CD1c-positive myeloid dendritic cell (primary cell): ENCODE results near the gene PDE6C.

Experiments
- DNase-seq: peaks from one replicate; pipeline ENCODE4 v3.0.0-alpha.2; 2016; ENCODE audit errors: extremely low spot score

Gene PDE6C

DNA sequence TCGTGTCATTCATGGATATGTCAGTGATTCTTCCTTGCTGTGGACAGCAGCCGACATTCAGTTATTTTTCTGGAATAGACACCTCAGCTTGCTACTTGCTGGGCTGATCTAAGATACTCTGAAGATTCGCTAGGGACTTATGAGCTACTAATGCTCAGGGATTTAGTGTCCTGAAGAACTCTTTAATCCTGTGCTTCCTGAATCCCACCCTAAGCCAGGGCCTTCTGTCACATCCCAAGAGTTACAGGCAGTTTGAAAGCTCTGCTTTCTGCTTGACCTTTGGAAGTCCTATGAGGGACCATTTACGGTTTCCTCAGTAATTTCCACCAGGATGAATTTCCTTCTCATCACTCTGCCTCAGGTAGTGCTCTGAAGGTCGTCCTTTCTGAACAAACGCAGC lies at the start of gene PDE6C:
TSS of gene PDE6C (plus strand) at position 227 of the 400 bp plus-strand sequence. CDS start 189 bp downstream, outside the sequence.
- DNase-seq = no peak

DNA sequence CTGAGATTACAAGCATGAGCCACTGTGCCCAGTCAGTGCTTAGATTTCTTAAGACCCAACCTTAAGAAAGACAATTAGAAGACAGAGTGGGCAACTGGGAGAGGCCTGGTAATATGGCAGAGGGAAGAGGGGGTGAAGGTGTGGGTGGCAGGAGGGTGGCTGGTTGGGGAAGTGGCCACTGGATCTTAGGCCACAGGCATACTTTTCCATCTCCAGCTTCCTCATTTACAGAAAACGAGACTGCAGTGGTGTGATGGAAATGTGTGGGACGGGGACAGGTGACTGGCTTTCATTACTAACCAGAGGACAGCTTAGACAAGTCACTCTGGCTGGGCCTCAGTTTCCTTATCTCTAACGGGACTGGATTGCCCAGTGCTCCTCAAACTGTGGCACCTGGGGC lies 46.9 kb upstream of the PDE6C start:
- peak; percentile 84 for DNase-seq

DNA sequence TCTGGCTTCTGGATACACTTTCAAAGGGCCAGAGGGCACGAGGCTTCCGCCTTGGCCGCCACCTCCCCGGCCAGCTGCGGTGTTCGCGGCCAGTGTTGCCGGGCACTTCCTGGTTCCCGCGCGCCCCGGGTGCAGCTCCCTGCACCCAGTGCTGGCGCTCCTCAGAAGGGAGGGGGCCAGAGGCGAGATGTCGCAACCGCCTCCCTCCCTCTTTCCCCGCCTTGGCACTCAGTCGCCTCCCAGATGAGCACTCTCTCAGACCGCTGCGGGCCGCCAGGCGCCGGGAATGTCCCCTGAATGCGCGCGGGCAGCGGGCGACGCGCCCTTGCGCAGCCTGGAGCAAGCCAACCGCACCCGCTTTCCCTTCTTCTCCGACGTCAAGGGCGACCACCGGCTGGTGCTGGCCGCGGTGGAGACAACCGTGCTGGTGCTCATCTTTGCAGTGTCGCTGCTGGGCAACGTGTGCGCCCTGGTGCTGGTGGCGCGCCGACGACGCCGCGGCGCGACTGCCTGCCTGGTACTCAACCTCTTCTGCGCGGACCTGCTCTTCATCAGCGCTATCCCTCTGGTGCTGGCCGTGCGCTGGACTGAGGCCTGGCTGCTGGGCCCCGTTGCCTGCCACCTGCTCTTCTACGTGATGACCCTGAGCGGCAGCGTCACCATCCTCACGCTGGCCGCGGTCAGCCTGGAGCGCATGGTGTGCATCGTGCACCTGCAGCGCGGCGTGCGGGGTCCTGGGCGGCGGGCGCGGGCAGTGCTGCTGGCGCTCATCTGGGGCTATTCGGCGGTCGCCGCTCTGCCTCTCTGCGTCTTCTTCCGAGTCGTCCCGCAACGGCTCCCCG lies 45.7 kb upstream of the PDE6C start, which contains the start of gene FFAR4:
TSS of gene FFAR4 (plus strand) at position 231 of the 842 bp plus-strand sequence. CDS start at position 287, 56 bp downstream.
- DNase-seq = peak; percentile 75

DNA sequence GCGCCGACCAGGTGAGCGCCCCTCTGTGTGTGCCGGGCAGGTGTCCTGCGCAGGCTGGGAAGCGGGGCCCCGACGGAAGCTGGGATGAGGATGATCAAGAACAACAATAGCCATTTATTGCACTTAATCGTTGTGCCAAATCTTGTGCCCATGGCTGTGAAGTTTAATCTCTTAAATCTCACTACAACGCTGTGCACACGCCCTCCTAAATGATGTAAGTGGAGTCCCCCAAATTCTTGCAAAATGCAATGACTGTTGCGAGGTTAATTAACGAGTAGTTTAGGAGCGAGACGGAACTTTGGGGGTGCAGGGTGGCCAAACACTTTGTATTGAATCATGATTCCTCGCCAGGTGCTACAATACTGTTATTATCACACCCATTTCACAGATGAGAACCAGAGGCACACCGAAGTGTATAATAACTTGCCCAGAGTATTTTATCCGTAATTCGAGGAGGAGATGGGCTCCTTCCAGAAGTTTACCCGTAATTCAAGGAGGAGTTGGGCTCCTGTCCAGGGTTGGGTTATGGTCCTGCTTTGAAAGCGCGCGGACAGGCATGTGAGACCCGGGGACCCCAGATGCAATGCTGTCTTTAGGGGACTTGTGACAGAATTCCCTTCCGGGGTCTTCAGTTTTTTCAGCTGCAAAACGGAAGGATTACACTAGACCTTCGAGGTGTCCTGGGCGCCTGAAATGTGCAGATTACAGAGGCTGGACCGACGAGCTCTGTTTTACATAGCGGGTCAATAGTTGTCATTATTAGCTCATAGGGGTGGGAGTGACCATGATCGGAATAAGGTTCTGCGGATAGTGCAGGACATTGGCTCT lies 44.8 kb upstream of the PDE6C start:
- no peak for DNase-seq

DNA sequence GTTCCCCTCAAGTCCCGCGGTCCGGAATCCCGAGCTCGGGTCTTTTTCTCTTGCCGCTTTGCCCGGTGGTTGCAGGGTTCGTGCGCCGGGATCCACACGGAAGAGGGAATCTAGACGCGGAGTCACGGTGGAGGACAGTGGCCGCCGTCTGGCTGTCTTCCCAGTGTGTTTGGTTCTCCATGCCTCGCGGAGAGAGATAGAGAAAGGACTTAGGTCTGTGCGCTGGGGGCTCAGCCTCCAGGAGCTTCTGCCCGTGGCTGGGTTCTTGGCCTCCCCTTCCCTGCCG lies 44.3 kb upstream of the PDE6C start:
- no peak for DNase-seq

DNA sequence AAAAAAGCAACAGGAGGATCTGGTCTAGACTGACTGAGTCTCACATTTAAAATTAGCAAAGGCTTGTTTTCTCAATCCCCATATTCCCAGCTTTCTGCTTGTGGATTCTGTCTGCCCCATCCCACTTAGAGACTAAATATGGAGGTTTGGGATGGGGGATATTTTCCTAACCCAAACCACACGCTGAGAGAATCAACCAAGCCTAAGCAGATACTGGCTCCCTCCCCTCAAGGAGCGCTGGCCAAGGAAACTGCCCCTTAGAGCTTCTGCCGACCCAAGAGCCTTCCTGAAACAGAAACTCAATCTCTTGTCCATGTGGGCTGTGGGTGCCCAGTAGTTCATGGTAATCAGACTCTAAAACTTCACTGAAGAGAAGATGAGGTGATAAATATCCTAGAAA lies 42.0 kb upstream of the PDE6C start:
- DNase-seq = no peak

DNA sequence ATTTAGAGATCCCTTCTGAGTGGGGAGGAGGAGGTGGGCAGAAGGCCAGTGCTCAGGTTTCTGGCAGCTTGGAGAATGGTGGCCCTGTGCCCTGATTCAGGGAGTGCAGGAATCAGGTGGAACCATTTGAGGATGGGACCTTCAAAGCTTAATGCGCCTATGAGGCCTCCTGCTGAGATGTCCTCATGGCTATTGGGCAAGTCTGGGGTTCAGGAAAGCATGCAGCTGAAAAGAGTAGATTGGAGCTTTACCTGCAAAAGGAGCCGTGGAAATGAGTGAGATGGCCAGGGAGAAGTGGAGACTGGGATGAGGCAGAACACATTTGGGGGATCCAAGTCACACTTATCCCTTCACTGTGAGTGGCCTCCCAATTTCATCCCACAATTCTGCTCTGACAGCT lies 39.7 kb upstream of the PDE6C start:
- DNase-seq = no peak

DNA sequence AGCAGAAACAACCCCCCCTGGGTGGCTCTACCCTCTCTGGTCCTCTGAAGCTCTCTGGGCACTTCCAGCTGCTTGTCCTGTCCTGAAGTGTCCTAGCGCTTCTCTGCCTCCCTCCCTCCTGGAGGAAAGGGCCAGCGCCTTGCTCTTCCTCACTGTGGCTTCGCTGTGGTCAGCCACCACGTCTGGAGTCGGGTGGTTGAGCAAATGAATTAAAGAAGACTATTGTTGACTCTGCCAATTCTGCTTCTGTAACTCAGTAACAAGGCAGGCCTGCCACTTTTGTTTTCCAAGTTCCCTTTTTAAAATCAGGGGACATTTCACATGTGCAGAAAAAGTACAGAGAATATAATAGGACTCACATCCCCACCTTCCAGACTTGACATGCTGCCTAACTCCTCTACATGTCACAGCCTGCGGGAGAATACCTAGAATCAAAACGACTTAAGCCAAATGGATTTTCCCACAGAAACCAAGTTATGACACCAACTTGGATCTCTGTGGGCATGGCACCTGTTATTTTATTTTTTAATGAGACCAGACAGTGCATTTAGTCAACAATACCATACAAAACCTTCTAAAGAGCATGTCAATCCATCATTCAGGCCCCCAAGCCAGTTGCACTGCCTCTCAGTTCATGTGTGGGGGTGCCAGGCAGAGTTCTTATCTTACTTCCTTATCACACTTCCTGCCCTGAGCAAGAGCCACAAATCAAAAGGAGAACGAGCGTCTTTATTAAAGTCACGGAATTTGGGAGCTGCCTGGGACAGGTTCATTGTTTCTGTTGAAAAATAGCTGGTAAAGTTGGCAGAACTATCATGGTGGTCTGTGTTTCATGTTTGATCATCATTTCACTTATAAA lies 39.1 kb upstream of the PDE6C start:
- DNase-seq = peak; percentile 71

DNA sequence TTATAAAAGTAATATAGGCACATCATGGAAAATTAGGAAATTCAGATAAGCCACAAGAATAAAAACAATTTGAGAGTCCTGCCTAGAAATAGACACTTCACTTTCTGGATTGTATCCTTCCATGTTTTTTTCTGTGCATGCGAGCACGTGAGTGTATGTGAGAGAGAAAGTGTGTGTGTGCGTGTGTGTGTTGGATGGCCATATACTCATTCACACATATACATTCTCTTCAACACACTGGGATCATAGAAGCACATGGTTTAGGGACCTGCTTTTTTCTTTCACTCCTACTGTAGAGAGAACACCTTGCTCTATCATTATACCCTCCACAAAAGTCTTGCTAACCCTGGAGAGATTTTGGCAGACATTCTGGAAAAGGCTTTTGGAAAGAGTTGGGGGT lies 38.4 kb upstream of the PDE6C start:
- DNase-seq = no peak

DNA sequence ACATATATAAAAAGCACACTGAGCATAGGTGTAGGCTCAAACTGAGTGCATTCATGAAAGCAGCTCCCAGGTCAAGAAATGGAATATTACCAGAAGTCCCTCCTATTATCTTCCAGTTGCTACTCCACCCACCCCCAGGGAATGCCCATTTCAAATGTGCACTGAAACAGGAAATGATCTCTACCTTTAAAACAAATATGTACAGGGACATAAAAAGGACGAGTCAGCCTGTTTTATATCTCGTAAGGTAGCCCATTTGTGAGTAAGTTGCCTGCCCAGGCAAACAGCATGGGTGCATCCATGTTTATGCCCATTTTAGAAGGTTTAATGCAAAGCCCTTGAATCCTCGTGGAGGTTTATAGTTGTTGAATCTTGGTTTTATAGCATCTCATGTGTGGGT lies 35.4 kb upstream of the PDE6C start:
- no peak for DNase-seq

DNA sequence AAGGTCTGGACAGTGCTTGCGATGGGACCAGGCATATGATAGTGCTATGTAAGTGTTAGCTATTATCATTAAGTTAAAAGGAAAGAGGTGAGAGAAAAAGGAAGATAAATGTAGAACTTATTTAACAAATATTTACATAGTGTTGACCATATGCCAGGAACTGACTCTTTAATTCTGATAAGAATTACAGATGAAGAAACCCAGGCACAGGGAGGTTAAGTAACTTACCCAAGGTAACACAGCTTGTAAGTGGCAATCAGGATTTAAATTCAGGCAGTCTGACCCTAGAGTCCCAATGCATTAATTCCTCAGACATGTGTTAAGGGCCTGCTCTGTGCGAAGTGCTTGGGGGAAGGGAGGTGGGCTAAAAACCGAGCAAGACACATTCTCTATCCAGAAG lies 34.8 kb upstream of the PDE6C start:
- no peak for DNase-seq

DNA sequence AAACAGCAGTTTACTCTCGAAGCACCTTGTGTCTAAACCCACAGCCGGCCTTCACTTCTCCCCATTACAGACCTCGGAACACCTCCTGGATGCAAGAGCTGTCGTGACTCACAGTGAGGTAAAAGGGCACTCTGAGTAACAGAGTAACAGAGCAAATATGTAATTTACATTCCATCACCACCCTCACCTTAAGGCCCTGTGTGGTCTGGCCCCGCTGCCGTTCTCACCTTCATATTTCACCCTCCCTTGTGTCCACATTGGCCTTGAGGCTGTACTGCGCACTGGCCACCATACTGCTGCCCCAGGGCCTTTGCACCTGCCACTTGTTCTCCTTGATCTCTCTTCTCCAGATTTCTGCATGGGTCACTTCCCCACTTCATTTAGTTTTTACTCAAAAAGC lies 33.2 kb upstream of the PDE6C start:
- no peak for DNase-seq

DNA sequence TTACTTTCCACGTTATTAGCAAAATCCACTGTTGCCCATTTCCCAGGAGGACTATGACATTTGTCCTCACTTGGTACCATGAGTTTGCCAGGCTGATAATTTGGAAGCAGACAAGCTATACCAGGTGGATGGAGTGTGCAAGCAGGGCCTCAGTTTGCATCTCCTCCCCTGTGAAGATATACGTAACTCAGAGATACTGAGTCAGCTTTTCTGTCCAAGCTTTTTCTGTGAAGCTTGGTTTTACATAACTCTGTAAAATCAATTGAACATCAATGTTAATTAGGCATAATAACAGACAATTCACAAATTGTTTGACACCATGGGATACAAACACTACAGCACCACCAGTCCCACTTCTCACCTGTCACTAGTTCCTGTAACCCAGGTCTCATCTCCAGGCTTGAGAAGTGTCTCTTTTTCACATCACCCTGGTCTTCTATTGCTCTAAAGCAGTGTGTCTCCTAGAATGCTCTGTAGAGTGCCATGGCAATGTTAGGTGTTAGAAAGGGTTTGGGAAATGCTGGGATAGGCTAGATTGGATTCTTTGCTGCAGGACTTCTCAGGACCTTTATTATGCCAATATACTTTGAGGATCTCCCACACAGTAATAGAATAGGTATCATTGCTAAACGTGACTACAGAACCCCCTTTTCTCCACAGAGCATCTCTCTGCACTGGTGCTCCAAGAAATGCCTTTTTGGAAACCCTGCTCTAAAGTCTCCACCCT lies 32.2 kb upstream of the PDE6C start:
- DNase-seq = no peak

DNA sequence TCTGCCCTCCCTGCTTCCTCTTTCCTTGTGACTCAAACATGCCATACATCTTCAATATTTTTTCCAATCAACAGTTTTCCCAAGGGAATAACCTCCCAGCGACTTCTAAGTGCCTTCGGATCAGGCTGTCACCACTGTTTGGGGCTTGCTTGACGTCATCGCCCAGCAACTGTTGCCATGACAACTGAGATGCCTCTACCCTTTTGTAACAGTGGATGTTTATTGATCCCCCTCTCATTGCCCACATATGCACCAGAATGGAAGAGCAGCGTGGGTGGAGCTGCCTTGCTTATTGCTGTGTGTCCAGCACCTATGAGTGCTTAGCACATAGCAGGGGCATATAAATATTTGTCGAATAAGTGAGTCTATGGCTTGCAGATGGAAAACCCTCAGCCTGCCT lies 31.5 kb upstream of the PDE6C start:
- DNase-seq = no peak

DNA sequence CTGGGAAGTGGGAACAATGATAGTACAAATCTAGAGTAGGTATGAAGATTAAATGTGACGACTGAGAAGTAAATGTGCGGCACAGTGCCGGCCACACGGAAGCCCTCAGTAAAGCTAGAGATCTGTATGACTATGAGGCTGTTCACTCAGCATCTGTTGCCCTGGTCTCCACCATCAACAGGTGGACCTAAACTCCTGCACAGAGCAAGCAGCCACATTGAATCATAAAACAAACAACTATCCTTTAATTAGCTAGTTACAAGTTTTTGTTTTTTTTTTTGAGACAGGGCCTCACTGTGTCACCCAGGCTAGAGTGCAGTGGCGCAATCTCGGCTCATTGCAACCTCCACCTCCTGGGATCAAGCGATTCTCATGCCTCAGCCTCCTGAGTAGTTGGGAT lies 27.9 kb upstream of the PDE6C start:
- no peak for DNase-seq

DNA sequence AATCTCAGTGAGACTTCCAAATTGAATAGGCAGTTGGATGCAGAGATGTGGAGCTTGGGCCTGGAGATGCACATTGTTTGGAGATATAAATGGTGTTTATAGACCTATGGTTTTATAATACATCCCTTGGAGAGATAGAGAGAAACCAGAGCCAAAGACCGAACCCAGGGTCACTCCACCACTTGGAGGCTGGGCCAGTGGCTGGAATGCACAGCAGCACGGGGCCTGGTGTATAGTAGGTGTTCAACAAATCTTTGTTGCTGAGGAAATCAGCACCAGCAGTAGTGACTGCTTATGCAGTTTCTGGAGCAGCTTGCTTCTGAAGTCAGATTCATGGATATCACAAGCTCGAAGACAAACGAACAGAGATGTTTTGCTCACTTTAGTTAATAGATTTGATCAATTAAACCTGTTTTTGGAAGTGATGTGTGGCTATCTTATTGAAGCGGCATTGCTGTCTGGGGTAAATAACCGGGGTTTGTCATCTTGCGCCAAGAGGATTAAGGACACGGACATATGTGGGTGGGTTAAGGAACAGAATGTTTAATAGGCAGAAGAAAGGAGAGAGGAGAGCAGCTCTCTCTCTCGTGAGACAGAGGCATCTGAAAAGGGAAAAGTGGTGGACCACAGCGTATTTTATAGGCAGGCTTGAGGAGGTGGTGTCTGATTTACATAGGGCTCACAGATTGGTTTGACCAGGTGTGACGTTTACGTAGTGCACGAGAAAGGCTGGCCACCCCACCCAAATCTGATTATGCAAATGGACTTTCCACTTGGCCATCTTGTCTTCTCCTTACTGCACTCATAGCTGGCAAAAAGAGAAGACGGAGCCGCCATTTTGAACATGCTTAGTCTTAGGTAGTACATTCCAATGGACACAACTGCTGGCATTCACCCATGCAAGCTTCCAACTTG lies 22.4 kb upstream of the PDE6C start:
- no peak for DNase-seq

DNA sequence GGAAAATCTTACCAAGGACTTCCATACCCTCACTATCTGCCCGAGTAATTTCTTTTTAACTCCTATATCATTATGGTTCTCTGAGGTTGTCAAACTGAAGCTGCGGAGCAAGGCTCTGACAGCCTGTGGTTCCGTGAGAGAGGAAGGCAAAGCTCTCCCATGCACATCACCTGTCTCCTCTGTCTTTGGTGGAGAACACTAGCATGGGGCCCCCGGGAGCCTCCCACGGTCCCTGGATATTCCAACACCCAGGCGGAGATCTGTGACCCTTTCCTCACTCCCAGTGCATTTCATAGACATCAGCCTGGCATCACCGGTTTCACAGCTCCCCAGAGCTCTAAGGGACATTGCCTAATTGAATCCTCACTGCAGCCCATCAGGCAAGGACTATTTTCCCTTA lies 21.7 kb upstream of the PDE6C start:
- DNase-seq = no peak

DNA sequence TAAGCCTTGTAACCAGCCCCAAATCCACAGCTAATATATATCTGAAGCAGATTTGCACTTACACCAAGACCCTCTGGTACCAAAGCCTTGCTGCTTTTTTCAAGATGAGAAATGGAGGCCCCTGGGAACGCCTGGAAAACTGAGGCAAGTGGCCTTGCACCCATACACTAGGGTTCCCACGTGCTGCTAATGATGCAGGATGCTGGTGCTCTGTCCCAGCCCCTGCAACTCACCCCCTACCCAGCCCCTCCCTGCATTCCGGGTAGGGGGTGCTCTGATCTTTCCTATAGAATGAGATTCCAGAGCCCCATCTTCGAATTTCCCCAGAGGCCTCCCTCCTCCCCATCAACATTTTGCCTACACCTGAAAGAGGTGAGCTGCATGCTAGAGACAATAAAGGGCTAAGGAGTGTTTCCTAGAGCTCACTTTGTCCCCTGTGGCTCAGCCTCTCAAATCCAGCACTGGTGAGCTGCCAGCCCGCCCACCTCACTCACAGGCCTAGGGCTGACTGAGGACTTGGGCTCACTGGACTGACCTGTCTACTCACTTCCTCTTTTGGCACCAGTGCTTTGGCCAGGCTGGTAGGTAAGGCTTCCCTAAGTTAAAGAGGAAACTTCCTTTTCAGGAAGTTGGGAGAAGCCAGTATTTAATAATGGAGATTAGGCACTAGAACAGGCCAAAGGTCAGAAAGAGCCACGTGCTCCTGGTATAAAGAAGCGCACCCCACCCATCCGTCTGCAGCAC lies 21.1 kb upstream of the PDE6C start:
- DNase-seq = peak; percentile 77

DNA sequence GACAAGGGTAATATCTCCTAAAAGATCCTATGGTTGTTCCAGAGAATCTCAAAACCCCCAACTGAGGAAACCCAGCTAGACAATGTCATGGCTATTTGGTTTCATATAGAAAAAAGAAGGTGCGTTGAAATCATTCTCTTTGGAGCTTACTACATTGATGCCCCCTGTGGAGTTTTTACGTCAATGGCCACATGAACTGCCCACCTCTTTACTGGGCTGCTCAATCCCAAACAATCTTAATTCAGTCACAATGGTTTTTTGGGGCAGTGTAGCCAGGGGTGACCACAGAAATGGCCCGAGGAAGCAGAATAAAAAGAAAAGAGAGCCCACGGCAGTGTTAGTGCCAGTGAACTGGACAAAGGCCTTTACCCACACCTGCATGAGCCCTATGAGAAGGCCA lies 19.1 kb upstream of the PDE6C start:
- DNase-seq = no peak

DNA sequence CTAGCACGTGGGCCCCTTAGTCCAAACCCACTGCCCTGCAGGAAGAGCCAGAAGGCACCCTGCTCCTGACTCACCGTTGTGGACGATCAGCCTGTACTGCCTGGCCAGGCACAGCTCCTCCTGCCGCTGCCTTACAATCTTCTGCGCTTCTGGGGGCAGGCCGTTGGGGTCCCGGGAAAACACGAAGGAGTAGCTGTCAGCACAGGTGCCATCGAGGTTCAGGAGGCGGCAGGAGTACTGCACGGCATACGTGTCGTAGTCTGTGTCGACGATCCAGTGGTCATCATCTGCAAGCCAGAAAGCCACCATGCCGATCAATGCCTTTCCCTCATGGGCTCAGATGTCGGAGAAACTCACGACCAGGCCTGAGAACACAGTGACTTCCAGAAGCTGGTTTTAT lies 18.6 kb upstream of the PDE6C start:
- no peak for DNase-seq
